VCaP (cell line): Measurements from ENCODE around the gene CPEB4.

ENCODE experiments used
- H3K27ac ChIP-seq: fragments of 450-650 bp; 2 replicates; pipeline ENCODE4 v1.5.1; 2017
- CTCF ChIP-seq: fragments of 450-650 bp; conservative IDR thresholded peaks from 2 replicates; pipeline ENCODE4 v1.5.1; 2017; ENCODE audit warnings: mild to moderate bottlenecking, moderate library complexity

CPEB4 gene

GRCh38 chr5:173961418-173961817 lies 73.3 kb downstream of the CPEB4 start:
- TF ChIP-seq CTCF, result no peak
- H3K27ac ChIP-seq, result no peak overlapping the region

- peak overlapping the region; percentile 82 for H3K27ac ChIP-seq
- no peak for TF ChIP-seq CTCF
Measured at GRCh38 chr5:173962436-173962972, 74.4 kb downstream of the CPEB4 start.

GRCh38 chr5:173963182-173963838 lies 75.2 kb downstream of the CPEB4 start:
- no peak for TF ChIP-seq CTCF
- H3K27ac ChIP-seq, result peak overlapping the region; percentile 82

GRCh38 chr5:173963867-173964441 lies 75.8 kb downstream of the CPEB4 start:
- no peak for TF ChIP-seq CTCF
- peak overlapping the region; percentile 82 for H3K27ac ChIP-seq

GRCh38 chr5:173964506-173964905 lies 76.4 kb downstream of the CPEB4 start:
- no peak overlapping the region for H3K27ac ChIP-seq
- no peak for TF ChIP-seq CTCF

- no peak overlapping the region for H3K27ac ChIP-seq
- no peak for TF ChIP-seq CTCF
Measured at GRCh38 chr5:173967241-173967640, 79.1 kb downstream of the CPEB4 start.

- no peak for TF ChIP-seq CTCF
- no peak overlapping the region for H3K27ac ChIP-seq
Measured at GRCh38 chr5:173968154-173968797, 80.1 kb downstream of the CPEB4 start.
